Body of pancreas (tissue), 4 donors: ENCODE measurements around the gene STIM1.

ENCODE experiments used
- CTCF ChIP-seq, 7 experiments: fragments of 450-650 bp in 4 of 7; fragments of 200-600 bp in 3 of 7; sonication (generic) in 3 of 7; IDR thresholded peaks; one replicate each; pipeline ENCODE4 v1.5.1; 2016 to 2019; ENCODE audit warnings: antibody characterized with exemption in 7 of 7
- POLR2A ChIP-seq, 3 donors: fragments of 450-650 bp; IDR thresholded peaks; one replicate each; pipeline ENCODE4 v1.6.1; 2016; ENCODE audit warnings: antibody characterized with exemption in 3 of 3, mild to moderate bottlenecking in 2 of 3

- TF ChIP-seq POLR2A (IDR thresholded peaks at IDR 0.05) (no peak), CTCF (IDR thresholded peaks at IDR 0.05) (no peak)
Observed at GRCh38 chr11:3996651-3997050, 141.2 kb downstream of the STIM1 start.
